HG03354 (cell line): ENCODE measurements around the gene CEP55.
"Not testable (repeated sequence)": the region's sequence is repeated elsewhere in the genome, so short reads cannot be mapped to it uniquely, and the experiment has no call there.

Experiments
- ATAC-seq: cut with Tn5 transposase; IDR thresholded peaks from one replicate; pipeline ENCODE4 v1.9.1; 2021; ENCODE audit warnings: mild to moderate bottlenecking; ENCODE audit not compliant: unreplicated experiment, poor library complexity, severe bottlenecking

Gene CEP55

DNA sequence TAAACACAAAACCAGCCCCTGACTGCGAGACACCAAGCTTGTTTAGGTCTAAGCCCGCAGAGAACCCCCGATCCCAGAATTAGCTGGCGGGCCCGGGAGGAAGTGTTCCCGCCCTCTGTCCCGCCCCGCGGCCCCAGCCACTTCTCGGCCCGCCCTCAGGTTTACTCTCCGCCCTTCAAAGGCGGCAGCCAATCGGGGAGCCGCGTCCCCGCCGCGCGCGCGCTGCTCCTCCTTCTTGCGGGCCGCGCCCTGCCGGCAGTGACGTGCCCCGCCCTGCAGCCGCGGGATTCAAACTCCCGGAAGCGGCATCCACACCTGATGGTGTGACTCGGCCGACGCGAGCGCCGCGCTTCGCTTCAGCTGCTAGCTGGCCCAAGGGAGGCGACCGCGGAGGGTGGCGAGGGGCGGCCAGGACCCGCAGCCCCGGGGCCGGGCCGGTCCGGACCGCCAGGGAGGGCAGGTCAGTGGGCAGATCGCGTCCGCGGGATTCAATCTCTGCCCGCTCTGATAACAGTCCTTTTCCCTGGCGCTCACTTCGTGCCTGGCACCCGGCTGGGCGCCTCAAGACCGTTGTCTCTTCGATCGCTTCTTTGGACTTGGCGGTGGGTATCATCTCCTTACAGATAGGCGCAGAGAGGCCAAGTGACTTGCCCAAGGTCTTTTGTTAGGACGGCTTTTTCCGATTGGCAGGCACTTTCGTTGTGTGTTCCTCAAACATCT lies at the start of gene CEP55:
CEP55 (plus strand) TSS at position 291 of the 720 bp plus-strand sequence. CDS start 3,440 bp downstream, outside the sequence.
- ATAC-seq, result peak; percentile 98

DNA sequence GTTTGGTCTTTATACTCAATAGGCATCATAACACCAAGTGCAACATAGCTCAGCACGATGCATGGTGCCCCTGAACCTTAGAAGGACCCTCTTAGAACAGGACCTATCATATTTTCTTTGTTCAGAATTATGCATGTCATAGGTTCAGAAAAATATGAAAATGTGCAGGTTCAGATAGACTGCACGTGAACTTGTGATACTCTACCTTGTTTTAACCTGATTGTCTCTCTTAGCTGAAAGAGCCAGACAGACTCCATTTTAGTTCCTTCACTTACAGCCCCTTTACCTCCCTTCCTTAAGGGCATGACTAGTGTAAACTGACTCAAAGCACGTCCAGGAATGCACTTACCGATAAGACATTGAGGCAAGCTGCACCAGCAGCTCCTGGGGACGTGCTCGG lies 49.4 kb upstream of the CEP55 start:
- no peak for ATAC-seq

DNA sequence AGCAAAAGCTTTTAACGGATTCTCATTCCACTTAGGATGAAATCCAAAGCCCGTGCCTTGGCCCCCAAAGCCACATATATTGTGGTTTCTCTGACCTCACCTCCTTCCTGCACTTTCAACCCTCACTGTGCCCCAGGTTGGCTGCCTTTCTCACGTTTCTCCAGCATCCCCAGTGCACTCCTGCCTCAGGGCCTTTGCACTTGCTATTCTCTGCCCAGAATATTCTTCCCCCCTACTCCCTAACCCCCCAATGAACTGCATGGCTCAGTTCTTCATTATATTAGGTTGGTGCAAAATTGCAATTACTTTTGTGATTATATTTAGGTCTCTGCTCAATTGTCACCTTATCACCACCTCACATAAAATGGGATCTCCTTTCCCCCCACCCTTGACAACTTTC lies 48.4 kb upstream of the CEP55 start:
- ATAC-seq, result no peak

DNA sequence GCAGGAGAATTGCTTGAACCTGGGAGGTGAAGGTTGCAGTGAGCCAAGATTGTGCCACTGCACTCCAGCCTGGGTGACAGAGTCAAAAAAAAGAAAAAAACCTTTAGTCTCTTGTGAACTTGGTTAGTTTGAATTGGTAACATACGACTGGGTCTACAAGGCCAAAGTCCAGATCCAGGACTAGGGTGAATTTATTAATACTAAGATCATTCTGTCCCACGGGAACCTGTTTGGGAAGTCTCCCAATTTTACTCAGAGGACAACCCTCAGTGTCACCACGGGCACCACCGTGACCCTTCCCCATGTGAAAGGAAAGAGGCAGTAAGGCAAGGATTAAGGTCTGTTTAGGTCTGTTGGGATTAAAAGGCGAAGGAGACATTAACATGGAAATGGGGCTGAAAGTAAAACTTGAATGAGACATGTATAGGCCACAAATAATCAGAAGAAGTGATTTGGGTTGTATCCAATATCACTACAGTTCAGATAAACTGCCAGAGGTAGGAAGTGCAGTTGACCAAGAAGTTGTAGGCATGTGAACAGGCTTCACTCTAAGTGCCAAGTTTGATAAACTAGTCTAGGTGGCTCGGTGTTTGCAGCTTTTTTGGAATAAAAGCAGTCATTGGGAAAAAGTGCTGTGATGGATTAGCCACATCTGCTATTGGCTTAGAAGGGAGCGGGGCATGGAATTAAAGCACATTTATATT lies 45.0 kb upstream of the CEP55 start:
- ATAC-seq, result no peak

DNA sequence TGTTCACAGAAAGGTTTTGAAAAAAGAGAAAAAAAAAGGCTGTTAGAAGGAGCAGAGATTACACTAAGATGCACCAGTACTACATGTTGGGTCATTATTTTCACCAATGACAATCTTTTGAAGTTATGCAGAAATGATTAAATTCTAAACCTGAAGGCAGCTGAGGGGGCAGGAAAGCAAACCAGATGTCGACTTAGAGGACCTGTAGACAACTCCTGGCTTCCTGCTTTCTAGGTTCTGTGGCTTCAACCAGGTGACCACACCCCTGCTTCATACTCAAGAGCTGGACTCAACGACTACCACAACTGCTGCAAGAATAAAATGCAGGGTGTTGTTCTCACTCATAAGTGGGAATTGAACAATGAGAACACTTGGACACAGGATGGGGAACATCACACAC lies 44.3 kb upstream of the CEP55 start:
- ATAC-seq, result no peak

DNA sequence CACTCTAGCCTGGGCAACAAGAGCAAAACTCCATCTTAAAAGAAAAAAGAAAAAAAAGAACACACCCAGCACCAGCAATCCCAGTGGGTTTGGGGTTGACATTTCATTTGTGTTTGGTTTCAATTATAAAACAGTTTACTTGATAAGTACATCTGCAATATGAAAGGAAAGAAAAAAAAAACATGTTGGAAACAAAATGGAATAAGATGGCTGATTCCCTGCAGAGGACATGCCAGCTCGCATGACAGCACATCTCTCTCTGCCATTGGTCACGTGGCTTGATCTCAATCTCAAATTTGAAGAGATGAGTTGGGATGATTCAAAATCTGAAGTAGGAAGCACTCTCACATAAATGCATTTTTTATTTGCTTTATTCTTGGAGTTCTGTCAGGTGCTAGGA lies 42.3 kb upstream of the CEP55 start:
- ATAC-seq, result no peak

DNA sequence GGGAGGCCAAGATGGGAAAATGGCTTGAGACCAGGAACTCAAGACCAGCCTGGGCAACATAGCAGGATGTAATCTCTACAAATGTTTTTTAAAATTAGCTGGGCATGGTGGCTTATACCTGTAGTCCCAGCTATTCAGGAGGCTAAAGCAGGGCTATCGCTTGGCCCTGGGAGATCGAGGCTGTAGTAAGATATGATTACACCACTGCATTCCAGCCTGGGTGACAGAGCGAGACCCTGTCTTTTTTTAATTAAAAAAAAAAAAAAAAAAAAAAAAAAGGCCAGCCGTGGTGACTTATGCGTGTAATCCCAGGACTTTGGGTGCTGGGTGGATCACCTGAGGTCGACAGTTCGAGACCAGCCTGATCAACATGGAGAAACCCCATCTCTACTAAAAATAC lies 41.7 kb upstream of the CEP55 start:
- no peak for ATAC-seq

DNA sequence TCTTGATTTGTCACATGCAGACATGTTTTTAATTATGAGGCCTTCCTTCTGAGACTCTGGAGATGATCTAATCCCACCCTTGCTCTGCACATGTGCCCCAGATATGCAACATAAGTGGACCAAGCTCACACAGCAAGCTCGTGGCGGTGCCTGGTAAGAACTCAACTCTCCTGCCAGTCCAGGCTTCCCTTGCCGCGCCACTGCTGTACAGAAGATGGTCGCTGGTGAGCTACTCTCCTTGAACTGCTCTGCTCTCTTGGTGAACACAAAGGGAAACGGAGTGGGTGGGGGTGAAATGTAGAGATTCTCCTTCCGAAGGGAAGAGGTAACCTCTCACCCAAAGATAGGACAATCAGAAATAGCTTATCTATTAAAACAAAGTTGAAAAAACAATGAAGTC lies 39.9 kb upstream of the CEP55 start:
- no peak for ATAC-seq

DNA sequence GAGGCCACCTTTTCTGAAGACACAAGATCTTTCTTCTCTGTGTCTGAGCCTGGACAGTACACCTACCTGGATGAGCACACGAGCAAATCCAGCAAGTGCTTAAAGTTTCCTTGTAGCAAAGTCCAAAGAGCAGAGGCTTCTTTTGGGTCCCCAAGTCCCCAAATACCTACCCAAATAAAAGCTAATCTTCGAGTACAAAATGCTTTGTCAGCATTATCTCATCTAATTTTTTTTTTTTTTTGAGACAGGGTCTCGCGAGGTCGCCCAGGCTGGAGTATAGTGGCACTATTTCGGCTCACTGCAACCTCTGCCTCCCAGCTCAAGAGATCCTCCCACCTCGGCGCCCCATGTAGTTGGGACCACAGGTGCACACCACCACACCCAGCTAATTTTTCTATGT lies 38.9 kb upstream of the CEP55 start:
- no peak for ATAC-seq

DNA sequence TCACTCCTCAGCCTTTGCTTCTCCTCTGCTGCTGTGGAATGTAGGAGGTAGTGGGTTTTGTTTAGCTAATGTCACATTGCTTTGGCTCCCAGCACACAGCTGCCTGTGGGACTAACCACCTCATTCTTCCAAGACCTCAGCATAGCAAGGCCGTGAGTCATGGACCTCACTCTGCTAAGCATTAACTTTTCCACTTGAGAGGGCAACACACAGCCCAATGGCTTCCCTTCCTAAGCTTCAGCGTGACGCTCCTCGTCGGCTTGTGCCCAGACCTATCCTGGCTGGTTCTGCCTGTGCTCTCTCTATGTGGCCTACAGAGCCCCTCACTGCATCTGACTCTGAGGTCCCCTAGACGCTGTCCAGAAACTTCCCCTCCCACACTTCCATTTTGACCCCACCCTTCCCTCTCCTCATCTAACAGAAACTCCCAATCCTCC lies 37.6 kb upstream of the CEP55 start:
- no peak for ATAC-seq

DNA sequence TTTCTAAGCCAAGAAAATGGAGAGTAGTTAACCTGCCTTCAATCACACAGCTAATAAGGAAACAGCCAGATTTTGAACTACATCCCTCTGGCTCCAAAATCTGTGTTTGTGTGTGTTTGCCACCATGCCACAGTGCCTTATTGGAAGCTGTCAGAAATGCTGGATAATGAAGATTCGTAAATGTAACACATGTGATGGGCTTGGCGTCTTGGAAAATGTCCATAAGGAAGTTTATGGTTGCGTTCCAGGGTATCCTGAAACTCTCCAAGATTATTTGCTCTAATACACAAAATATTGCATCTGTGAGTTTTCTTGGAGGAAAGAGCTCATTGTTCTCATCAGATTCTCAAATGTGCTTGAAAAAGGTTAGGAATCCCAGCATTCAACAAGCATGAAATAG lies 36.9 kb upstream of the CEP55 start:
- no peak for ATAC-seq

DNA sequence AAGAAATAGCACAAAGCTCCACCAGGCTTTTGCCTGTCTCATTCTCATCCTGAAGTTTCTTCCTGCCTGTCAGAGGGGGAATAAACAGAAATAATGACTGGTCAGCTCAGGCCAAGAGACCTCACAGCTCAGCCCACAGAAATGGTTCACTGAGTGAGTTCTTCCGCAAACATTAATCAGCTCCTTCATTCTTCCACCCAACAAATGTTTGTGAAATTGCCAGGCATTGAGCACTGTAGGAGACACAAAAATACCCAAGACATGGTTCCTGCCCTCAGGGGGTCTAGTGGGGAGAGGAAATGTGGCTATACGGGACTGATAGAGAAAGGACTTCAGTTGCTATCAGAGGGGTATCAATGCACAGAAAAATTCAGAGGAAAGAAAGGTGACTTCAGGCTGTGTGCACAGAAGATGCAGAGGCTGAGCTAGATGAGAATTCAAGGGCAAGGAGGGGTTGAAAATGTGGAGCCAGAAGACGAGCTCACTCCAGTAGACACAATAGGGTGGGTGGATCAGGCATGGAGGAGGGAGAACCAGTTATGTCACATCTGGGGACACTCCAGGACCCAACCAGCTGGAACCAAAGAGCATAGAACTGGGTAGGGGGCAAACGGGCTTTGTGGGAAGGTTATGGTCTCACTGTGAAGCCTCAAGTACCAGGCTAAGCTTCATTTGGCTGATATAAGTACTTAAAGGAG lies 35.2 kb upstream of the CEP55 start:
- ATAC-seq, result no peak

DNA sequence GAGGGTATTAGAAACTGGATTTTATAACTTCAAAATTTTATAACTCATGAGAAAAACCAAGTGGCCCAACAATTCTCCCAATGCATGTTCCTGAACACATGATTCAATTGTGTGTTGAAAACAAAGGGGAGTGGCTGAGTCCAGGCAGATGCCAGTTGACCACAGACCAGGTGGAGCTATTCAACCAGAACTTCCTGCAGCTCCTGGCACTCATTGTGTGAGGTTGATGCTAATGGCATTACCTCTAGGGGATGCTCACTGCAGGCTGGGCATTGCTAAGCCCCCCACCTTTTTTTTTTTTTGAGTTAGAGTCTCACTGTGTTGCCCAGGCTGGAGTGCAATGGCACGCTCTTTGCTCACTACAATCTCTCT lies 34.6 kb upstream of the CEP55 start:
- no peak for ATAC-seq

DNA sequence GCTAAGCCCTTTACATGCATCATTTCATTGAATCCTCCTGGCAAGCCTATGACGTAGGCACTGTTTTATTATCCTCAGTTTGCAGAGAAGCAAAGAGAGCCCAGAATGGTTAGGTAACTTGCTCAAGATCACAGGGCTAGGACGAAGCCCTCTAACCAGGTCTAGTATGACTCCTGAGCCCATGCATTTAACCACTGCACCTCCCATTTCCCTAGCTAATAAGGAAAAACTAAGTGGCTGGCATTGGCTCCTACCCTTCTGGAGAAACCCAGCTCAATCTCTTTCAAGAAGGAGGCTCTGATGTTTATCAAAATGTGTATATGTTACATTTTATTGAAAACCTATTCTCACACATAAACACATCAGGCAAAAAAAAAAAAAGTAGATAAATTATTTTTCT lies 34.0 kb upstream of the CEP55 start:
- no peak for ATAC-seq

DNA sequence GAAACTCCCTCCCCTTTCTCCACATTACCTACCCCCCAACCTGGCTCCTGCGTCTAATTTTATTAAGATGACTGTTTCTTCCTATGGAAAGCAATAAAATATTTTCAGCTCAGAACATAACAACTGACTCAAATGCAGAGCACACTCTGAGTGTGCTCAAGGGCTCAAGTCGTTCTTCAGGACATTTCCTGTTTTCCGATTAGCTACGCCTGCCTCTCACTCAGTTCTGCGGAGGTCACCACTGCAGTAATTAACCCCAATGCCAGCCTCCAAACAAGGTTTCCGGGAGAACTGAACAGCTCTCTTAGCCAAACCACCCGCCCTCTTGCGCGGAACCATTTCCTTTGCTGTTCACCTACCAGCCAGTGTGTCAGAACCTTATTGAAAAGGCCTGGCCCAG lies 33.5 kb upstream of the CEP55 start:
- ATAC-seq, result no peak

DNA sequence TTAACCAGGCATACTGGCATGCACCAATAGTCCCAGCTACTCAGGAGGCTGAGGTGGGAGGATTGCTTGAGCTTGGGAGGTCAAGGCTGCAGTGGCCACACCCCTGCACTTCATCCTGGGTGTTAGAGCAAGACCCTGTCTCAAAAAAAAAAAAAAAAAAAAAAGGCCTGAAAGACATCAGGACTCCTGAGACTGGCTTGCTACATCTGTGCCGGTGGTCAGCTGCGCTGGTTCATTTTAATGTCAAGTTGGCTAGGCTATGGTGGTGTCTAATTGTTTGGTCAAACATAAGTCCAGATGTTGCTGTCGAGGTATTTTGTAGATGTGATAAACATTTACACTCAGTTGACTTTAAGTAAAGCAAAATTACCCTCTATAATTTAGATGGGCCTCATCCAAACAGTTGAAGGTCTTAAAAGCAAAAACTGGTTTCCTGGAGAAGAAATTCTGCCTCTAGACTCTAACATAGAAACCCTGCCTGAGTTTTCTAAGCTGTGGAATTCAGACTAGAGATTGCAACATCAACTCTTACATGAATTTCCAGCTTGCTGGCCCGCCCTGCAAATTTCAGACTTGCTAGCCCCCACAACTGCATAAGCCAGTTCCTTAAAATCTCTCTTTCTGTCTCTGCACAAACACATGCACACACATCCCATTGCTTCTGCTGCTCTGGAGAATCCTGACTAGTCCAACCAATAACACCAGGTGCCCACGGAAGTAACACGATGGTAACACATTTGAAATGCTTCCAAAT lies 32.5 kb upstream of the CEP55 start:
- no peak for ATAC-seq

DNA sequence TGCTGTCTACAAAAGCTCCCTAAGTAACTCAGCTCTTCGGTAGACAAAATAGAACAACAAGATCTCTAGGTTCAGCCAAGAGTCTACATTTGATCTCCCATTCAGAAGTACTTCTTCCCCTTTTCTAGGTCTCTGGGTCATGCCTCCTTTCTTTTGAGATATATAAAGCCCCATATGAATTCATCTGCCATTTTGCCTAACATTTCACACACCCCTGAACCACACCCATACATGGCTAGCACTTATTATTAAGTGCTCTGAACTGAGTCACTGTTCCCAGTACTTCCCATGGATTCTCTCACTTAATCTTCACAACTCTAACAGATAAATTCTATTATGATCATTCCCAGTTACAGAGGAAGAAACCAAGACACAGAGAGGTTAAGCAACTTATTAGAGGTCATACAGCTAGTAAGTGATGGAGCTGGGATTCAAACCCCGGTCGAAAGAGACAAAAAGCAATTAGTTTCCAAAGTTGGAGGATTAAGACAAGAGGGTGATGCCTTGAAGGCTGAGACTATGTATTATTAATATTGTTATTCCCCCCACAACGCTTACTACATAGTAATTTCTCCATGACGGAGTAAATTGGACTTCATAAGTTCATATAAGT lies 31.5 kb upstream of the CEP55 start:
- no peak for ATAC-seq

DNA sequence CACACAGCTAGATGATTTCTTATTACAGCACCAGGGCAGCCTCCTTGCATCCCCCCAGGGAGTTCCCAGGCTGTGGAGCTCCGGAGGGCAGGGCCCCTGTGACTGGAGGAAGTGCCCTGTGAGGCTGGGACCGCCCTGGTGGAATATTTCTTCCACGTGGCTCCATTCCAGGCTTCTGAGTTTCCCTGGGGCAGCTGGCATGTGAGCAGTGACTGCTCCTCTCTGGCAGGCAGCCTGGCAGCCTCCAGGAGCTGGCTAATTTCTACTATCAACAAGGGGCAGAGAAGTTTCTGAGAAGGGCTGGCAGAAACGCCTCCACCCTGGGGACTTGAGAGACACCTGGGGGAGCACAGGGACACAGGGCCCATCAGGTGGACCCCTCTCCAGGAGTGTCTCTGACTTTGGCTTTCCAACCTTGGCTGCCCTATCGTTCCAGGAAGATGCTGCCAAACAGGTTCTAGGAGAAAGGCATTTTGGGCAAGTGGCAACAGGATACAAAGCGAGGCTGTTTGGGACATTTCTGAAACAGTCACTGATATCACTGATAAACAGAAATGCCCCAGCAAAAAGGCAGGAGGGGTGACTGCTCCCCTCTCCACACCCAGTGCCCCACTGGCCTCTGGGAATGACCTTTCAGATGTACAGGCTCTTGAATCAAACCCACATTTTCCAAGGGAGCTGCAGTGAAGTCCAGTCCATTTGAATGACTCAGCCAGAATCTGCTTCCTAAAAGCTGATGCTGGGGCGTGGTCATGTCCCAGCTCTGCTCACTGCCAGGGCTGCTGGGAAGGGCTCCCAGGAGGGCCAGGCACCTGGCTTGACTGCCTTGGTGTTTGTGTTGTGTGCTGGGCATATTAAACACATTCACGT lies 30.4 kb upstream of the CEP55 start:
- ATAC-seq, result no peak

DNA sequence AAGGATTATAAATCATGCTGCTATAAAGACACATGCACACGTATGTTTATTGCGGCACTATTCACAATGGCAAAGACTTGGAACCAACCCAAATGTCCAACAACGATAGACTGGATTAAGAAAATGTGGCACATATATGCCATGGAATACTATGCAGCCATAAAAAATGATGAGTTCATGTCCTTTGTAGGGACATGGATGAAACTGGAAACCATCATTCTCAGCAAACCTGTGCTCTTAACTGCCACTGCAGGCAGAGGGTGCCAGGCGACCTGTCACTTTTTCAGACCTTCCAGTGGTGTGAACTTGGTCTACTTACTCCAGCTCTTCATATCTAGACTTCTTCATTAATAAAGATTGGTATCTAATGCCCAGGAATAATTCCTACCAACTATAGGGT lies 28.8 kb upstream of the CEP55 start:
- not testable (repeated sequence) for ATAC-seq
